C4-2B (cell line): ENCODE measurements around the gene TULP4.

Source experiments
- ZFX ChIP-seq: fragments of 450-650 bp; IDR thresholded peaks from 2 replicates; pipeline ENCODE4 v1.6.1; 2017
- TF ChIP-seq, protein P1 (sequence below): fragments of 450-650 bp; conservative IDR thresholded peaks from 2 replicates; pipeline ENCODE4 v1.5.1; 2017; ENCODE audit warnings: mild to moderate bottlenecking

GRCh38 chr6:158431036-158431435, 118.8 kb downstream of the TULP4 start:
- TF ChIP-seq, protein P1, sequence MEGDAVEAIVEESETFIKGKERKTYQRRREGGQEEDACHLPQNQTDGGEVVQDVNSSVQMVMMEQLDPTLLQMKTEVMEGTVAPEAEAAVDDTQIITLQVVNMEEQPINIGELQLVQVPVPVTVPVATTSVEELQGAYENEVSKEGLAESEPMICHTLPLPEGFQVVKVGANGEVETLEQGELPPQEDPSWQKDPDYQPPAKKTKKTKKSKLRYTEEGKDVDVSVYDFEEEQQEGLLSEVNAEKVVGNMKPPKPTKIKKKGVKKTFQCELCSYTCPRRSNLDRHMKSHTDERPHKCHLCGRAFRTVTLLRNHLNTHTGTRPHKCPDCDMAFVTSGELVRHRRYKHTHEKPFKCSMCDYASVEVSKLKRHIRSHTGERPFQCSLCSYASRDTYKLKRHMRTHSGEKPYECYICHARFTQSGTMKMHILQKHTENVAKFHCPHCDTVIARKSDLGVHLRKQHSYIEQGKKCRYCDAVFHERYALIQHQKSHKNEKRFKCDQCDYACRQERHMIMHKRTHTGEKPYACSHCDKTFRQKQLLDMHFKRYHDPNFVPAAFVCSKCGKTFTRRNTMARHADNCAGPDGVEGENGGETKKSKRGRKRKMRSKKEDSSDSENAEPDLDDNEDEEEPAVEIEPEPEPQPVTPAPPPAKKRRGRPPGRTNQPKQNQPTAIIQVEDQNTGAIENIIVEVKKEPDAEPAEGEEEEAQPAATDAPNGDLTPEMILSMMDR: no peak
- no peak for TF ChIP-seq ZFX
